ENCODE results near the gene SLC4A2. TPM values are rescaled to one million over a fixed set of nuclear protein-coding genes. Genes with fewer than 3 reads are reported as not detected.

The SLC4A2 gene
- total and polyA plus RNA-seq, 7 donors = 26.5 to 39.8 (median 32.0) TPM

DNA sequence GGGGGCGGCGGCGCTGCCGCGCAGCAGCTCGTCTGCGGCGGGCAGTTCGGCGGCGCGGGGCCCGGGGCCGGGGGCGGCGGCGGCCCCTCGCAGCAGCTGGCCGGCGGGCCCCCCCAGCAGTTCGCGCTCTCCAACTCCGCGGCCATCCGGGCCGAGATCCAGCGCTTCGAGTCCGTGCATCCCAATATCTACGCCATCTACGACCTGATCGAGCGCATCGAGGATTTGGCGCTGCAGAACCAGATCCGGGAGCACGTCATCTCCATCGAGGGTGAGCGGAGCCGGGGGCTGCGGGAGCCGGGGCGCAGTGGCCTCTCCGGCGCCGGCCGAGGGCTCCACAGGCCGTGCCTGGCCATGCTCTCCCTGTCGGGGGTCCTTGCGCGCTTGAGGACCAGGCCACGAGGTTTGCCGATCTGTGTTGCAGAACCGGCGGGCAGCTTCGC is 27.4 kb downstream of the SLC4A2 start:
- no peaks in the 10 kb centered on the region for H3K9me3 ChIP-seq
- ATAC-seq (no peak), DNase-seq (peak in 1 of 2 donors; percentile 41)
- intact Hi-C loops (cut with DNase I) = no loop called here
- TF ChIP-seq CTCF (IDR thresholded peaks at IDR 0.05) = no peak
- peak overlapping the region; percentile 86 for H3K4me3 ChIP-seq
- 0 to 1% (median 0%) methylated on average over 28 to 48 of the region's 56 CpGs for WGBS, 3 donors
- peaks cover 39% of the 10 kb centered on the region for H3K4me1 ChIP-seq
- no peaks in the 10 kb centered on the region for H3K36me3 ChIP-seq (ENCODE audit: insufficient read depth in 1 of 2, low read depth in 1 of 2)
- H3K27ac ChIP-seq = peak overlapping the region; percentile 84
- H3K27me3 ChIP-seq (ENCODE audit: insufficient read depth in 3 of 3, low read length in 2 of 3) = no peaks in the 10 kb centered on the region

GRCh38 chr7:151087245-151088018 is 28.0 kb downstream of the SLC4A2 start:
- peaks cover 33% of the 10 kb centered on the region for H3K4me1 ChIP-seq
- intact Hi-C loops (cut with DNase I) = loop anchor here in 1 of 2 donors (2.0 kb wide), 1 partner anchor 23 kb away; no protein-coding TSS in a partner anchor
- peaks cover 0 to 6% of the 10 kb centered on the region in 2 donors for H3K36me3 ChIP-seq (ENCODE audit: insufficient read depth in 1 of 2, low read depth in 1 of 2)
- peak overlapping the region; percentile 84 for H3K27ac ChIP-seq
- H3K27me3 ChIP-seq (ENCODE audit: insufficient read depth in 3 of 3, low read length in 2 of 3) = no peaks in the 10 kb centered on the region
- WGBS, 3 donors = 1 to 5% (median 2%) methylated on average over 38 to 70 of the region's 70 CpGs
- peak; percentile 29 for TF ChIP-seq CTCF (IDR thresholded peaks at IDR 0.05)
- H3K9me3 ChIP-seq = no peaks in the 10 kb centered on the region
- ATAC-seq (peak; percentile 63 to 77 (median 70)), DNase-seq (peak; percentile 75 to 82)
- H3K4me3 ChIP-seq = peak overlapping the region; percentile 86

- TF ChIP-seq CTCF (IDR thresholded peaks at IDR 0.05) = no peak
- Histone ChIP-seq H3K36me3 (ENCODE audit: insufficient read depth in 1 of 2, low read depth in 1 of 2) (peaks cover 0 to 8% of the 10 kb centered on the region in 2 donors), H3K4me1 (peaks cover 30% of the 10 kb centered on the region), H3K27me3 (ENCODE audit: insufficient read depth in 3 of 3, low read length in 2 of 3) (no peaks in the 10 kb centered on the region), H3K27ac (peak overlapping the region; percentile 84), H3K9me3 (no peaks in the 10 kb centered on the region), H3K4me3 (peak overlapping the region; percentile 86)
- ATAC-seq (no peak), DNase-seq (peak in 1 of 2 donors; percentile 25)
- 50 to 64% (median 54%) methylated on average over 16 of the region's 16 CpGs for WGBS, 3 donors
- intact Hi-C loops (cut with DNase I) = loop anchor here in 1 of 2 donors (2.0 kb wide), 1 partner anchor 23 kb away; no protein-coding TSS in a partner anchor
Measured at GRCh38 chr7:151088019-151088855, 28.8 kb downstream of the SLC4A2 start.

DNA sequence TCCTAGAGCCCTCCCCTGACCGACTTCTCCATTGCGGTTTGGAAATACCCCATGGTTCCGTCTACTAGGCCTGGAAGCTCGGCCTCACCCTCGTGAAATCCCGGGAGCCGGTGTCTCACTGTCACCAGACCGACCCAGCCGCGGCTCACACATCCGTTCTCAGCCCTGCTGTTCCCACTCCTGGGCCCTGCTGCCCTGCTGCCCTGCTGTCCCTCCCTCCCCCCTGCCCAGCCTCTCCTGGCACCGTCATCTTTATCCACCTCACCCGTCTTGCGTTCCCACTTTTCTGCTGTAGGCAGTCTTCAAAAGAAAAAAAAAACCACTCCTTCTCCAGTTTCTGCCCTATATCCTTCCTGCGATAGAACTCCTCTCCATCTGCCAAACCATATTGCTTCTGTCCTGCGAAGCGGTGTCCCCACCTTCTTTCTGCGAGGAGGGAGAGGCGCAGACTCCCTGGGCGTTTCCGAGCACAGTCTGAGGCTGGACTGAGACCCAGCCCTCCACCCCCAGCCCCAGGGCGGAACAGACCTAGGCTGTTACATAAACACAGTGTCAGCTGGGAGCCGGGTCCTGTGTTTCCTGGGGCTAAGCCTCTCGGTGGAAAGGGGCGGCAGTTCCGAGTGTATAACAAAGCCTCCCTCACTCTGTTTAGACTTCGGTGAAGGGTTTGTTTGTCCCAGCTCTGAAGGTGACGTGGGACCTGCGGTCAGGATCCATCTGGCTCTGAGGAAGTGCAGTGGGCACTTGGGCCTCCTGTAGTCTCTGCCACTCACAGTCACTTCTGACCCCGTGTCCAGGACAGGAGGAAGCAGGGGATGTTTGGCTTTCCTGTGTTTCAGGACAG is 29.7 kb downstream of the SLC4A2 start:
- Histone ChIP-seq H3K27me3 (ENCODE audit: insufficient read depth in 3 of 3, low read length in 2 of 3) (no peaks in the 10 kb centered on the region), H3K36me3 (ENCODE audit: insufficient read depth in 1 of 2, low read depth in 1 of 2) (peaks cover 0 to 8% of the 10 kb centered on the region in 2 donors), H3K9me3 (no peaks in the 10 kb centered on the region), H3K27ac (peak overlapping the region; percentile 84), H3K4me1 (peaks cover 24% of the 10 kb centered on the region), H3K4me3 (peak overlapping the region; percentile 86)
- DNase-seq (peak; percentile 72 to 83), ATAC-seq (no peak)
- intact Hi-C loops (cut with DNase I) = loop anchor here in 1 of 2 donors (2.0 kb wide), 1 partner anchor 22 kb away; no protein-coding TSS in a partner anchor
- WGBS, 3 donors = 54 to 58% (median 54%) methylated on average over 30 of the region's 30 CpGs
- TF ChIP-seq CTCF (IDR thresholded peaks at IDR 0.05) = no peak

Measured in psoas muscle (tissue), 8 donors.